ENCODE data around the gene LINC01488. TPM values are rescaled to one million over a fixed set of nuclear protein-coding genes. Genes with fewer than 3 reads are reported as not detected.

Gene LINC01488
- total and polyA plus RNA-seq, 2 of the 13 experiments (the other 11 are each of a cell fraction or from before 2014, with no cell fraction given): 0.26 to 0.58 TPM

GRCh38 chr11:69465236-69466000, 16.0 kb upstream of the LINC01488 start (continued):
- no peak for TF ChIP-seq PTBP1 (IDR thresholded peaks at IDR 0.05; ENCODE audit: low read depth, low read length, poor library complexity, severe bottlenecking)

- Histone ChIP-seq H3K27ac (ENCODE audit: extremely low read length, insufficient read depth, low read length) (no peak overlapping the region), H3K4me2 (ENCODE audit: low read depth, low read length) (no peak overlapping the region), H2AFZ (ENCODE audit: low read length) (no peak overlapping the region), H3K79me2 (ENCODE audit: insufficient read depth, low read length) (no peaks in the 10 kb centered on the region), H3K36me3 (replicated peaks in 1 of 2; ENCODE audit: control insufficient read depth in 1 of 2, insufficient read depth in 2 of 2, low read length in 2 of 2) (no peaks in the 10 kb centered on the region), H3K9me3 (ENCODE audit: low read length) (no peaks in the 10 kb centered on the region), H3K9ac (ENCODE audit: insufficient read depth, low read depth, low read length) (no peak overlapping the region), H3K27me3 (ENCODE audit: control insufficient read depth in 1 of 2, insufficient read depth in 2 of 2, low read length in 2 of 2) (peaks cover 1 to 8% of the 10 kb centered on the region in 2 experiments; a peak in 2 of 5 replicates), H4K20me1 (ENCODE audit: insufficient read depth, low read length) (no peaks in the 10 kb centered on the region), H3K4me1 (ENCODE audit: insufficient read depth, low read length) (peaks cover 45% of the 10 kb centered on the region), H3K4me3 (replicated peaks in 1 of 3; ENCODE audit: insufficient read depth in 1 of 3, low read depth in 2 of 3, low read length in 3 of 3) (no peak overlapping the region)
- ChIA-PET CTCF (ENCODE audit: low intra/inter-chr PET ratio, low total read pairs) (no interaction called here), POLR2A (no interaction called here)
- no TSS peak for BruUV-seq (replicated peaks)
- in situ Hi-C loops (cut with HindIII; ENCODE audit: extremely low pct_ligation_motif_present, low pct_unique_long_range_greater_than_20kb) (no loop called here), intact Hi-C loops (cut with micrococcal nuclease; ENCODE audit: unreplicated experiment) (no loop called here)
- TF ChIP-seq HMG20B (CRISPR knock-in tag; conservative IDR thresholded peaks at IDR 0.05): no peak
- TF ChIP-seq ZNF207 (IDR thresholded peaks at IDR 0.05; ENCODE audit: borderline replicate concordance): no peak
- peak; percentile 91 to 96 for TF ChIP-seq MAFK (conservative IDR thresholded peaks at IDR 0.05 in 1 of 2, IDR thresholded peaks at IDR 0.05 in 1 of 2; ENCODE audit: low read length in 2 of 2)
- TF ChIP-seq CCDC6 (CRISPR knock-in tag; IDR thresholded peaks at IDR 0.05): no peak
- TF ChIP-seq MAFF (IDR thresholded peaks at IDR 0.05; ENCODE audit: low read depth, low read length): peak; percentile 92
- ATAC-seq: no peak
- no peak for DNase-seq (ENCODE audit: low spot score)
- no peak for FAIRE-seq
- 81% methylated on average over 6 of the region's 6 CpGs for WGBS (ENCODE audit: low lambda C conversion rate)
These were observed 15.4 kb upstream of the LINC01488 start for GRCh38 chr11:69466039-69466438.

- no peaks in the 10 kb centered on the region for H3K9me3 ChIP-seq (ENCODE audit: low read length)
- WGBS (ENCODE audit: low lambda C conversion rate): no CpG with 5 or more reads among the region's 4 CpGs
- ATAC-seq: no peak; the same call in 2 of the 3 replicates
- H3K27me3 ChIP-seq (ENCODE audit: control insufficient read depth in 1 of 2, insufficient read depth in 2 of 2, low read length in 2 of 2): peaks cover 1 to 8% of the 10 kb centered on the region in 2 experiments; a peak in 2 of 5 replicates
- no peak overlapping the region for H2AFZ ChIP-seq (ENCODE audit: low read length)
- ChIA-PET POLR2A (interaction anchor here (1.1 kb wide), 1 partner anchor 30 kb away, joined by 4 read pairs; no protein-coding TSS in a partner anchor), CTCF (ENCODE audit: low intra/inter-chr PET ratio, low total read pairs) (no interaction called here)
- no TSS peak for BruUV-seq (replicated peaks)
- no peak for TF ChIP-seq FIP1L1 (IDR thresholded peaks at IDR 0.05; ENCODE audit: borderline replicate concordance, insufficient read depth, low read depth, low read length)
- TF ChIP-seq ZFX (CRISPR knock-in tag; IDR thresholded peaks at IDR 0.05; ENCODE audit: low read depth): 0 out of 2 replicates have a peak, but pooled peaks have one; percentile 10
- intact Hi-C loops (cut with micrococcal nuclease; ENCODE audit: unreplicated experiment): no loop called here
- no peak overlapping the region for H3K9ac ChIP-seq (ENCODE audit: insufficient read depth, low read depth, low read length)
- in situ Hi-C loops (cut with HindIII; ENCODE audit: extremely low pct_ligation_motif_present, low pct_unique_long_range_greater_than_20kb): no loop called here
- no peaks in the 10 kb centered on the region for H3K79me2 ChIP-seq (ENCODE audit: insufficient read depth, low read length)
- no peak overlapping the region; a peak in 1 of 6 replicates for H3K4me3 ChIP-seq (replicated peaks in 1 of 3; ENCODE audit: insufficient read depth in 1 of 3, low read depth in 2 of 3, low read length in 3 of 3)
- peak overlapping the region; percentile 85; the same call in 1 of the 2 replicates for H3K4me2 ChIP-seq (ENCODE audit: low read depth, low read length)
- FAIRE-seq: no peak
- no peaks in the 10 kb centered on the region for H4K20me1 ChIP-seq (ENCODE audit: insufficient read depth, low read length)
- H3K27ac ChIP-seq (ENCODE audit: extremely low read length, insufficient read depth, low read length): no peak overlapping the region
- H3K36me3 ChIP-seq (replicated peaks in 1 of 2; ENCODE audit: control insufficient read depth in 1 of 2, insufficient read depth in 2 of 2, low read length in 2 of 2): no peaks in the 10 kb centered on the region
- DNase-seq (ENCODE audit: low spot score): no peak
- H3K4me1 ChIP-seq (ENCODE audit: insufficient read depth, low read length): peaks cover 52% of the 10 kb centered on the region
These were observed 14.3 kb upstream of the LINC01488 start for GRCh38 chr11:69467196-69467595.
